Measurements from ENCODE around the gene ZNF746.

Gene ZNF746

DNA sequence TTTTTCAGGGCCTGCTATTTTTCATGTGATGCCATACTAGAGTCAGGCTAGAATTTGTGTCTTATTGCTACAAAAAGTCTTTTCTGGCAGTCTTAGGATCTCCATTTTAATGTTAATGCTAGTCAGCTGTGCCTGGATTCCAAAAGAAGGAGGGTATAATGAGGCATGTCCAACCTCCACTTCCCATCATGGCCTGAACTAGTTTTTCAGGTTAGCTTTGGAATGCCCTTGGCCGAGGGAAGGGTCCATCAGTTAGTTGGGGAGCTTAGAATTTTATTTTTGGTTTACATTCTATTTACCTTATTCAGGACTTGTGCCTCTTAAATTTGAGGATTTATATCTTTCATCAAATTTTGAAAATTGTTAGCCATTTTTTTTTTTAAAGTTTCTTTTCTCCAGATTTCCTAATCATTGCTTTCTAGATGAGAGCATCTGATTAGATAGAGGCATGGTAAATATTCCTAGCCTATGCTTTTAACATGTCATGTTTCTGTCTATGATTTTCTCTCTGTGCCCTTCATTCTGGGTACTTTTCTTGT is 30.2 kb downstream of the ZNF746 start:
- Histone ChIP-seq H3K27ac (ENCODE audit: low read length) (no peak overlapping the region), H3K27me3 (ENCODE audit: control insufficient read depth, insufficient read depth, low read length) (peaks cover 4% of the 10 kb centered on the region), H3K9me3 (ENCODE audit: control insufficient read depth, low read depth, low read length) (peaks cover 8% of the 10 kb centered on the region), H3K4me1 (ENCODE audit: control insufficient read depth, low read depth, low read length) (no peaks in the 10 kb centered on the region), H3K36me3 (ENCODE audit: control insufficient read depth, low read depth, low read length) (no peaks in the 10 kb centered on the region), H3K4me3 (ENCODE audit: low read length) (no peak overlapping the region), H3K9ac (ENCODE audit: low read length) (no peak overlapping the region)

DNA sequence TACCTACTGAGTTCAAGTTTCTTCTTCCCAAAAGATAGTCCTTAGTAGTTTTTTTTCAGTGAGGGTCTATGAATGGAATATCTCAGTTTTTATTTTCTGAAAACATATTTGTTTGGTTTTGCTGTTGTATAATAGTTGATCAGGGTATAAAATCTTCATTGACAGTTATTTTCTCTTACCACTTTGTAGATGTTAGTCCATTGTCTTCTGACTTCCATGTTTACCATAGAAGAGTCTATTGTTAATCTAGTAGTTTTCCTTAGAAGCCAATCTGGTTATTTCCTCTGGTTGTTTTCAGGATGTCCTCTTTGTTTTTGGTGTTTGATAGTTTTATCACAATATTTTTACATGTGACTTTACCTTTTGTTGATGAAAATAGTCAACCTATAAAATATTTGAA is 31.2 kb downstream of the ZNF746 start:
- Histone ChIP-seq H3K9me3 (ENCODE audit: control insufficient read depth, low read depth, low read length) (peaks cover 8% of the 10 kb centered on the region), H3K36me3 (ENCODE audit: control insufficient read depth, low read depth, low read length) (no peaks in the 10 kb centered on the region), H3K27me3 (ENCODE audit: control insufficient read depth, insufficient read depth, low read length) (peaks cover 14% of the 10 kb centered on the region), H3K4me1 (ENCODE audit: control insufficient read depth, low read depth, low read length) (no peaks in the 10 kb centered on the region), H3K27ac (ENCODE audit: low read length) (no peak overlapping the region), H3K4me3 (ENCODE audit: low read length) (no peak overlapping the region), H3K9ac (ENCODE audit: low read length) (no peak overlapping the region)

DNA sequence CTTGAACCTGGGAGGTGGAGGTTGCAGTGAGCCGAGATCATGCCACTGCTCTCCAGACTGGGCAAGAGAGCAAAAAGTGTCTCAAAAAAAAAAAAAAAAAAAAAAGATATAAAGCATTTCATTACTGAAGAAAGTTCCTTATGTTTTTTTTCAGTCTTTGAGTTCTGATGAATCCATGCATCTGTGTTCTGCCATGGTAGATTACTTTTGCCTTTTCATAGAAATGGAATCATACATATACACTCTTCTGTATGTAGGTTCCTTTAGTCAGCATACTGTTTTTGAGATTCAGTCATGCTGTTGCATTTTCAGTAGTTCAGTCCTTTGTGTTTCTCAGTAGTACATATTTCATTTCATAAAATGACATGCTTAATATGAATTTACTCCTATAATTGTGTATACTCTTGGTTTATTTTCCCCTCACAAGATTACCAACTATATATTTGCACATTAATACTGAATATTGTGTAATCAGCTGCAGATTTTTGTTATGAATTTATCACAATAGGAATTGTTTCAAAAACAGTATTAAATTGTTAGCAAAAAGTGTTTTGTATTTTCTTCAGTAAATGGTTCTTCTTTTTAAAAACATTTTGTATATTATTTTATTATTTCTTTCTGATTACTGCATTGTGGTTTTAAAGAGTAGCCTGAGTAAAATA is 34.0 kb downstream of the ZNF746 start:
- Histone ChIP-seq H3K4me3 (ENCODE audit: low read length) (no peak overlapping the region), H3K9me3 (ENCODE audit: control insufficient read depth, low read depth, low read length) (peaks cover 8% of the 10 kb centered on the region), H3K4me1 (ENCODE audit: control insufficient read depth, low read depth, low read length) (no peaks in the 10 kb centered on the region), H3K36me3 (ENCODE audit: control insufficient read depth, low read depth, low read length) (no peaks in the 10 kb centered on the region), H3K27me3 (ENCODE audit: control insufficient read depth, insufficient read depth, low read length) (peaks cover 31% of the 10 kb centered on the region), H3K9ac (ENCODE audit: low read length) (no peak overlapping the region), H3K27ac (ENCODE audit: low read length) (no peak overlapping the region)

DNA sequence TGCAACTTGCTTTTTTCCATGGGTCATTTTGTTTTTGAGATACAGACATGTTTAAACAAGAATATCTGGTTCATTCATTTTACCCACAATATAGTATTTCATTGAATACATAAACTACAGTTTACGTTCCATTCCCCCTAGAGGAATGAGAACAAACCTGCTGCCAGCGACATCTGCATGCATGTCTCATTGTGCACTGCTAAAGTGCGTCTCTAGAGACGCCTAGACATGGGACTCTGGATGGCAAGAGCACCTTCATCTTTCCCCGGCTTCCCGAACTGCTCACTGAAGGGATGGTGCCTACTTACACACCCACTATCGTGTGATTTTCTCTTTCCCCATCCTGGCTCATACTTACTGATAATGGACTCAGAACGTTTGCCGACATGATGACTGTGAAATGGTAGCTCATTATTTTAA is 35.5 kb downstream of the ZNF746 start:
- Histone ChIP-seq H3K4me1 (ENCODE audit: control insufficient read depth, low read depth, low read length) (no peaks in the 10 kb centered on the region), H3K9ac (ENCODE audit: low read length) (no peak overlapping the region), H3K4me3 (ENCODE audit: low read length) (no peak overlapping the region), H3K36me3 (ENCODE audit: control insufficient read depth, low read depth, low read length) (no peaks in the 10 kb centered on the region), H3K27me3 (ENCODE audit: control insufficient read depth, insufficient read depth, low read length) (peaks cover 38% of the 10 kb centered on the region), H3K27ac (ENCODE audit: low read length) (no peak overlapping the region), H3K9me3 (ENCODE audit: control insufficient read depth, low read depth, low read length) (peaks cover 8% of the 10 kb centered on the region)

- Histone ChIP-seq H3K9ac (ENCODE audit: low read length) (peak within 1 kb of the TSS; percentile 31), H3K9me3 (ENCODE audit: control insufficient read depth, low read depth, low read length) (no peaks in the 10 kb centered on the region), H3K27me3 (ENCODE audit: control insufficient read depth, insufficient read depth, low read length) (peaks cover 38% of the 10 kb centered on the region), H3K4me1 (ENCODE audit: control insufficient read depth, low read depth, low read length) (no peaks in the 10 kb centered on the region), H3K4me3 (ENCODE audit: low read length) (peak within 1 kb of the TSS; percentile 58), H3K27ac (ENCODE audit: low read length) (no peak within 1 kb of the TSS), H3K36me3 (ENCODE audit: control insufficient read depth, low read depth, low read length) (no peaks in the 10 kb centered on the region)
Observed at GRCh38 chr7:149460493-149461277, 36.9 kb downstream of the ZNF746 start, which contains the start of gene ZNF777. Gene ZNF777 (minus strand): TSS chr7:149461062. CDS start chr7:149456022, 5,040 bp downstream.

DNA sequence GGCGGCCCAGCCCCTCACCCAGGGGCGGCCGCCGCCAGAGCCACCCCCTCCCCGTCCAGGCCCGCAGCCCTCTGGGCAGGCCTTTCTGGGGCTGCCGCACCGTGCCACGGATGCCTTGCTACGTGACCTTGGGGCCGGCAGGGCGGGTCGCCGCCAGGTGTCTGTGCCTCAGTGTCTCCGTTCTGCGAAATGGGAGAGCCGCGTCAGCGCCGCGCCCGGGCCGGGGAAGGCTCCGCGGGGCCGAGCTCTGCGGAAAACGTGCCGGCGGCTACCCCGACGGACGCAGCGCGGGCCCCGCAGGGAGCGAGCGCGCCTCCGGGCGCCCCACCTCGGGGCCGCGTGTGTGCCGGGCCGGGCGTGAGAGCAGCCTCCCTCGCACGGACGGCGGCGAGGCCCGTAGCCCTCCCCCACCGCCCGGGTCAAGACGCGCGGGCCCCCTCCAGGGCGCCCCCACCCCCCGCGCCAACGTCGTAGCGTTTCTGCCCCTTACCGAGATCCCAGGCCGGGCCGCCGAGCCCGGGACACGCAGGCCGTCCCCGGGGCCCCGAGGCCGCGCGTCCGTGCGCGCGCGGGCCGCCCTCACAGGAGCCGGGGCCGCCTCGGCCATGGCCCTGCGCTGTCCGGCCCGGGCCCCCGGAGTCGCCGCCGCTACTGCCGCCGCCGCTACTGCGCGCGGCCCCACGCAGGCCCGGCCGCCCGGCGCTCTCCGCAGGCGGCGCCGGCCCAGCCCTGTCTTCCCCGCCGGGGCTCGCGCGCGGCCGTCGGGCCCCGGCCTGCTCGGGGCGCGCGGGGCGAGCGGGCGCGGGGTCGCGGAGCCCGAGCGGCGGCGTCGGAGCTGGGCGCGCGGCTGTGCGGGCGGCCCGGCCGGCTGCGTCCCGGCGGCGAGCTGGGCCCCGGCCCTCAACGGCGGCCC is 37.8 kb downstream of the ZNF746 start:
- Histone ChIP-seq H3K27me3 (ENCODE audit: control insufficient read depth, insufficient read depth, low read length) (peaks cover 38% of the 10 kb centered on the region), H3K9ac (ENCODE audit: low read length) (no peak overlapping the region), H3K9me3 (ENCODE audit: control insufficient read depth, low read depth, low read length) (no peaks in the 10 kb centered on the region), H3K27ac (ENCODE audit: low read length) (no peak overlapping the region), H3K4me1 (ENCODE audit: control insufficient read depth, low read depth, low read length) (no peaks in the 10 kb centered on the region), H3K36me3 (ENCODE audit: control insufficient read depth, low read depth, low read length) (peaks cover 5% of the 10 kb centered on the region), H3K4me3 (ENCODE audit: low read length) (peak overlapping the region; percentile 58)

DNA sequence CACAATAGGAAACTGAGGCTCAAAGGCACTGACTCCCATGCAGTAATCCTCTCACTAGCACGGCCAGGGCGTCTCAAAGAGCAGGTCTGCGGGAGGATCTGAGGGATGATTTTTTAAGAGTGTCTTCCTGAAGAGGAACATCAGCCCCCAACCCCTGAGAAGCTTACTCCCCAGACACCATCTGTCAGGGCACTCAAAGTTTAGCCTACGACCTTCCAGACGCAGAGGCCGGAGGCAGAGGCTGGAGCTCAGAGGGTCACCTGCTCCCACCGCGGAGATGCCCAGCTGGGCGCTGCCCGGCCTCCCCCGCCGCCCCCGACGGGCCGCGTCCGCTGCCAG is 38.4 kb downstream of the ZNF746 start:
- Histone ChIP-seq H3K27me3 (ENCODE audit: control insufficient read depth, insufficient read depth, low read length) (peaks cover 38% of the 10 kb centered on the region), H3K4me3 (ENCODE audit: low read length) (peak overlapping the region; percentile 56), H3K9me3 (ENCODE audit: control insufficient read depth, low read depth, low read length) (no peaks in the 10 kb centered on the region), H3K4me1 (ENCODE audit: control insufficient read depth, low read depth, low read length) (no peaks in the 10 kb centered on the region), H3K27ac (ENCODE audit: low read length) (no peak overlapping the region), H3K9ac (ENCODE audit: low read length) (no peak overlapping the region), H3K36me3 (ENCODE audit: control insufficient read depth, low read depth, low read length) (peaks cover 11% of the 10 kb centered on the region)

- Histone ChIP-seq H3K4me1 (ENCODE audit: control insufficient read depth, low read depth, low read length) (no peaks in the 10 kb centered on the region), H3K9ac (ENCODE audit: low read length) (no peak overlapping the region), H3K4me3 (ENCODE audit: low read length) (no peak overlapping the region), H3K9me3 (ENCODE audit: control insufficient read depth, low read depth, low read length) (no peaks in the 10 kb centered on the region), H3K27me3 (ENCODE audit: control insufficient read depth, insufficient read depth, low read length) (peaks cover 38% of the 10 kb centered on the region), H3K36me3 (ENCODE audit: control insufficient read depth, low read depth, low read length) (peaks cover 14% of the 10 kb centered on the region), H3K27ac (ENCODE audit: low read length) (no peak overlapping the region)
Observed at GRCh38 chr7:149458235-149458634, 39.4 kb downstream of the ZNF746 start.

DNA sequence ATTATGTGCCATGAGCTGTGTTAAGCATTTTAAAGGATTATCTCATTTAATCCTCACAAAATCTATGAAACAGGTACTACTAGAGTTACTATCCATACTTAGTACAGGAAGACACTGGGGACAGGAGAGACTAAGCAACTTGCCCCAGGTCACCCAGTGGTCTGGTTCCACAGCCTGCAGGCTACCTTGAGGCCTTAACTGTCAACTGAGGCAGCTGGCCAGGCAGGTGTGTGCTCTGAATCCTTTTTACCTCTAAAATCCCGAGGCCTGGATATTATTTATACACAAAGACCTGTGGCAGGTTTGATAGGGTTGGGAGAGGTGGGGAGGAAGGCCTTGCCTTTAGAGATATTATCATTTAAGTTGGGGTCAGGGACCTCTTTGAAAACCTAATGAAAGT is 39.8 kb downstream of the ZNF746 start:
- H3K4me1 ChIP-seq (ENCODE audit: control insufficient read depth, low read depth, low read length): no peaks in the 10 kb centered on the region
- H3K27me3 ChIP-seq (ENCODE audit: control insufficient read depth, insufficient read depth, low read length): peaks cover 38% of the 10 kb centered on the region
- no peak overlapping the region for H3K9ac ChIP-seq (ENCODE audit: low read length)
- peaks cover 15% of the 10 kb centered on the region for H3K36me3 ChIP-seq (ENCODE audit: control insufficient read depth, low read depth, low read length)
- no peaks in the 10 kb centered on the region for H3K9me3 ChIP-seq (ENCODE audit: control insufficient read depth, low read depth, low read length)
- no peak overlapping the region for H3K4me3 ChIP-seq (ENCODE audit: low read length)
- no peak overlapping the region for H3K27ac ChIP-seq (ENCODE audit: low read length)

- Histone ChIP-seq H3K4me1 (ENCODE audit: control insufficient read depth, low read depth, low read length) (no peaks in the 10 kb centered on the region), H3K9ac (ENCODE audit: low read length) (no peak overlapping the region), H3K27me3 (ENCODE audit: control insufficient read depth, insufficient read depth, low read length) (peaks cover 28% of the 10 kb centered on the region), H3K36me3 (ENCODE audit: control insufficient read depth, low read depth, low read length) (peaks cover 17% of the 10 kb centered on the region), H3K9me3 (ENCODE audit: control insufficient read depth, low read depth, low read length) (no peaks in the 10 kb centered on the region), H3K4me3 (ENCODE audit: low read length) (no peak overlapping the region), H3K27ac (ENCODE audit: low read length) (no peak overlapping the region)
Observed at GRCh38 chr7:149456506-149457421, 40.8 kb downstream of the ZNF746 start.

Data from iPS-18a (cell line).